Measurements from ENCODE around the gene TUT7.

TUT7 gene

GRCh38 chr9:86252870-86253269, 101.3 kb downstream of the TUT7 start:
- no peak for DNase-seq (ENCODE audit: low spot score)

DNA sequence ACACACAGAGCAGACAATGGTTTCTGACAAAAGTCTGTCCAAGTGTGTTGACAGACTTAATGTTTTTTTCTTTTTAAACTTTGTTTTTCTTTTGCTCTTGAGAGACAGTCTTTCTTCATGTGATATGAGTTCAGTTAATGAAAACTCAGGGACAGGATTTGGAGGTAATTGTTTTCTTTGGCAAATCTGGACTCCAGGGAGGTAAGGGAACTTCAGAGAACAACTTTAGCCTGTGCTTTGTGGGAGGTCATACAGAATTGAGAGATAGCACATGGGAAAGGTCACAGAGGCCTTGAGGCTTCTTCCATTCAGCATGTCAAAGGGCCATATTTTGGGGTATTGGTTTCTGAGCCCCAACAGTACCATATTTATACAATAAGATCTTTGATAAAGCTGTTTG, 104.1 kb downstream of the TUT7 start:
- DNase-seq (ENCODE audit: low spot score) = no peak

- DNase-seq (ENCODE audit: low spot score) = no peak
Observed at GRCh38 chr9:86248746-86249145, 105.5 kb downstream of the TUT7 start.

GRCh38 chr9:86246752-86247161, 107.5 kb downstream of the TUT7 start:
- peak; percentile 20 for DNase-seq (ENCODE audit: low spot score)

- DNase-seq (ENCODE audit: low spot score) = no peak
Observed at GRCh38 chr9:86242071-86242470, 112.1 kb downstream of the TUT7 start.

DNA sequence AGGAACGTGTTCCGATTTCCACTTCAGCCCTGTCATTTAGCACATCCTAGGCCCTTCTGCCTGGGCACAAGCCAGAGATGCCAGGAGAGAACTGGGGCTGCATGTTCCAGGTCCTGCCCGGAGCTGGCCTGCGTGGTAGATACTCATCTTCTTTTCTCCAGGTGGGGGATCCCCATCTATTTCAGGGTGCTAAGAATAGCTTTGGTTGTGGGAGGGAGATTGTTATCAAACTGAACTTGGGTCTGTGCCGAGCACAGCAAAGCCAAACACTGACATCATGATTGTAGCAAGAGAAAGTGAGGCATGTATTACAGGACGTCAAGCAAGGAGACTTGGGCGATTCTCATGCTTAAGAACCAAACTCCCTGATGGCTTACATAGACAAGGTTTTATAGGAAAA, 113.0 kb downstream of the TUT7 start:
- DNase-seq (ENCODE audit: low spot score) = no peak

GRCh38 chr9:86238861-86239770, 115.1 kb downstream of the TUT7 start:
- DNase-seq (ENCODE audit: low spot score) = no peak

Data from Ammon's horn (tissue), 1 donor.